SIG-M5 treated with dmso at 0.1 percent for 504 hours (cell line): Measurements from ENCODE around the gene NOP9.

Experiments
- DNase-seq: peaks from one replicate; lab custom pipeline; 2025; ENCODE audit not compliant: unreplicated experiment; lab: John Stamatoyannopoulos, UW

The NOP9 gene

GRCh38 chr14:24282736-24283135 lies 16.9 kb upstream of the NOP9 start:
- no peak for DNase-seq

- no peak for DNase-seq
These were observed 15.7 kb upstream of the NOP9 start for GRCh38 chr14:24283796-24284460.

GRCh38 chr14:24284501-24285035 lies 15.1 kb upstream of the NOP9 start:
- no peak for DNase-seq

GRCh38 chr14:24285351-24285750 lies 14.3 kb upstream of the NOP9 start:
- DNase-seq, result no peak

GRCh38 chr14:24286996-24287395 lies 12.7 kb upstream of the NOP9 start:
- no peak for DNase-seq

GRCh38 chr14:24289649-24290280 lies 9.9 kb upstream of the NOP9 start:
- DNase-seq, result no peak

- DNase-seq, result no peak
These were observed 8.9 kb upstream of the NOP9 start for GRCh38 chr14:24290746-24291145.

GRCh38 chr14:24291446-24292117 lies 8.1 kb upstream of the NOP9 start:
- DNase-seq, result no peak

GRCh38 chr14:24292118-24292807 lies 7.4 kb upstream of the NOP9 start:
- no peak for DNase-seq

GRCh38 chr14:24293525-24293924 lies 6.1 kb upstream of the NOP9 start:
- DNase-seq, result no peak

GRCh38 chr14:24296341-24297157 lies 3.1 kb upstream of the NOP9 start:
- peak; percentile 75 for DNase-seq

GRCh38 chr14:24297190-24297964 lies 2.3 kb upstream of the NOP9 start:
- peak; percentile 37 for DNase-seq

GRCh38 chr14:24298892-24299254 lies 777 bp upstream of the NOP9 start:
- peak; percentile 26 for DNase-seq

- no peak for DNase-seq
These were observed 803 bp downstream of the NOP9 start for GRCh38 chr14:24300326-24300980.

GRCh38 chr14:24304019-24304387 lies 4.4 kb downstream of the NOP9 start:
- DNase-seq, result no peak

GRCh38 chr14:24307156-24307574 lies 7.5 kb downstream of the NOP9 start:
- DNase-seq, result no peak

GRCh38 chr14:24307575-24308341 lies 8.1 kb downstream of the NOP9 start, which contains the start of gene CIDEB:
Gene CIDEB, minus strand, starts transcription at chr14:24307977. Its CDS starts 119 bp downstream, at chr14:24307858.
- peak; percentile 66 for DNase-seq

GRCh38 chr14:24308342-24309124 lies 8.9 kb downstream of the NOP9 start:
- no peak for DNase-seq
